Suppressor macrophage (primary cell): ENCODE results near the gene TEAD1.

Source experiments
- DNase-seq, 4 experiments: peaks; one replicate each; pipeline ENCODE4 v3.0.0-alpha.2; 2020 to 2022

Gene TEAD1

GRCh38 chr11:12768726-12769673 is 94.8 kb downstream of the TEAD1 start:
- DNase-seq = no peak

GRCh38 chr11:12769834-12770345 is 95.7 kb downstream of the TEAD1 start:
- DNase-seq = peak; percentile 1 to 14 (median 10)

- no peak for DNase-seq
Measured at GRCh38 chr11:12770435-12770834, 96.2 kb downstream of the TEAD1 start.

GRCh38 chr11:12770966-12771597 is 96.9 kb downstream of the TEAD1 start:
- DNase-seq = no peak

GRCh38 chr11:12771875-12772274 is 97.7 kb downstream of the TEAD1 start:
- no peak for DNase-seq

- DNase-seq = no peak
Measured at GRCh38 chr11:12772324-12772723, 98.1 kb downstream of the TEAD1 start.

- DNase-seq = no peak
Measured at GRCh38 chr11:12773591-12773990, 99.4 kb downstream of the TEAD1 start.

- DNase-seq = no peak
Measured at GRCh38 chr11:12775955-12776354, 101.7 kb downstream of the TEAD1 start.

- no peak for DNase-seq
Measured at GRCh38 chr11:12777208-12777874, 103.1 kb downstream of the TEAD1 start.

- DNase-seq = no peak
Measured at GRCh38 chr11:12778240-12778905, 104.2 kb downstream of the TEAD1 start.

- DNase-seq = no peak
Measured at GRCh38 chr11:12783765-12784164, 109.5 kb downstream of the TEAD1 start.

GRCh38 chr11:12784445-12784844 is 110.2 kb downstream of the TEAD1 start:
- no peak for DNase-seq

GRCh38 chr11:12784987-12785386 is 110.8 kb downstream of the TEAD1 start:
- no peak for DNase-seq

- DNase-seq = no peak
Measured at GRCh38 chr11:12785901-12786300, 111.7 kb downstream of the TEAD1 start.

GRCh38 chr11:12786450-12786849 is 112.2 kb downstream of the TEAD1 start:
- DNase-seq = no peak

- no peak for DNase-seq
Measured at GRCh38 chr11:12786891-12787290, 112.7 kb downstream of the TEAD1 start.

- DNase-seq = no peak
Measured at GRCh38 chr11:12787847-12788246, 113.6 kb downstream of the TEAD1 start.

GRCh38 chr11:12789054-12789453 is 114.8 kb downstream of the TEAD1 start:
- no peak for DNase-seq

GRCh38 chr11:12789596-12790215 is 115.5 kb downstream of the TEAD1 start:
- no peak for DNase-seq

- DNase-seq = no peak
Measured at GRCh38 chr11:12790861-12791616, 116.8 kb downstream of the TEAD1 start.

- no peak for DNase-seq
Measured at GRCh38 chr11:12792018-12792417, 117.8 kb downstream of the TEAD1 start.
